Activated CD4-positive, alpha-beta T cell treated with anti-CD3 and anti-CD28 coated beads, Interleukin-2, amount 10 ng/mL, durations not matched to agents 7 days and 5 days (primary cell): ENCODE data around the gene MT1X. TPM values are rescaled to one million over a fixed set of nuclear protein-coding genes. Genes with fewer than 3 reads are reported as not detected.

ENCODE experiments used
- CTCF ChIA-PET: fragments of 350-600 bp; sonication (Branson Sonifier 250); formaldehyde crosslinking; loops from one replicate; lab custom pipeline; 2021; ENCODE audit warnings: antibody characterized with exemption; lab: Charles Lee
- POLR2A ChIA-PET: fragments of 350-600 bp; sonication (Branson Sonifier 250); formaldehyde crosslinking; loops from one replicate; lab custom pipeline; 2021; ENCODE audit warnings: antibody characterized with exemption; lab: Charles Lee
- DNase-seq: peaks from one replicate; pipeline ENCODE4 v3.0.0-alpha.2; 2020
- H3K27ac Mint-ChIP-seq: one replicate; pipeline ENCODE4 v1.8.0; 2021; ENCODE audit warnings: mild to moderate bottlenecking, moderate library complexity, mixed read lengths
- H3K27me3 Mint-ChIP-seq: one replicate; pipeline ENCODE4 v1.8.0; 2021; ENCODE audit warnings: mixed read lengths
- H3K36me3 Mint-ChIP-seq: one replicate; pipeline ENCODE4 v1.8.0; 2021; ENCODE audit warnings: low read depth, mixed read lengths
- H3K4me1 Mint-ChIP-seq: one replicate; pipeline ENCODE4 v1.8.0; 2021; ENCODE audit warnings: mixed read lengths
- H3K4me3 Mint-ChIP-seq: one replicate; pipeline ENCODE4 v1.8.0; 2021; ENCODE audit warnings: mild to moderate bottlenecking, moderate library complexity, mixed read lengths
- H3K9me3 Mint-ChIP-seq: one replicate; pipeline ENCODE4 v1.8.0; 2021; ENCODE audit warnings: mixed read lengths
- total RNA-seq, 2 experiments: library from RNA; stranded (reverse); gene quantifications; one replicate each; pipeline ENCODE4 v1.2.3, GENCODE V29; 2021

The MT1X gene
- total RNA-seq: 10 to 100 TPM; 57.6 to 59.1 TPM

GRCh38 chr16:56681939-56682702 is at the start of gene MT1X:
TSS of gene MT1X (plus strand) at chr16:56682470. CDS start at chr16:56682541, 71 bp downstream.
- ChIA-PET CTCF (interaction anchor here (0.6 to 1.5 kb wide), 6 partner anchors 10 to 27 kb away, joined by 3 to 5 read pairs (median 4); partner anchors contain the start of gene MT1H), POLR2A (interaction anchor here (0.6 kb wide), 1 partner anchor 27 kb away, joined by 3 read pairs; no protein-coding TSS in a partner anchor)
- Mint-ChIP-seq H3K4me3 (peak within 1 kb of the TSS; percentile 95), H3K9me3 (peaks cover 3% of the 10 kb centered on the region), H3K4me1 (peaks cover 26% of the 10 kb centered on the region), H3K27me3 (no peaks in the 10 kb centered on the region), H3K27ac (peak within 1 kb of the TSS; percentile 96), H3K36me3 (peaks cover 5% of the 10 kb centered on the region)
- DNase-seq: peak; percentile 92

- Mint-ChIP-seq H3K27ac (no peak overlapping the region), H3K9me3 (no peaks in the 10 kb centered on the region), H3K36me3 (peaks cover 4% of the 10 kb centered on the region), H3K27me3 (peaks cover 80% of the 10 kb centered on the region), H3K4me1 (peaks cover 33% of the 10 kb centered on the region), H3K4me3 (peak overlapping the region; percentile 34)
- CTCF ChIA-PET: interaction anchor here (0.6 kb wide), 1 partner anchor 1443 kb away, joined by 4 read pairs; no protein-coding TSS in a partner anchor
- no peak for DNase-seq
- POLR2A ChIA-PET: no interaction called here
Observed at GRCh38 chr16:56632848-56633365, 49.4 kb upstream of the MT1X start.

GRCh38 chr16:56633535-56633934 is 48.7 kb upstream of the MT1X start:
- Mint-ChIP-seq H3K4me1 (peaks cover 37% of the 10 kb centered on the region), H3K4me3 (no peak overlapping the region), H3K36me3 (peaks cover 4% of the 10 kb centered on the region), H3K27ac (no peak overlapping the region), H3K27me3 (peaks cover 83% of the 10 kb centered on the region), H3K9me3 (no peaks in the 10 kb centered on the region)
- POLR2A ChIA-PET: no interaction called here
- CTCF ChIA-PET: interaction anchor here (0.6 kb wide), 1 partner anchor 1442 kb away, joined by 4 read pairs; no protein-coding TSS in a partner anchor
- DNase-seq: no peak

- ChIA-PET POLR2A (interaction anchor here (0.6 kb wide), 1 partner anchor 61 kb away, joined by 3 read pairs; no protein-coding TSS in a partner anchor), CTCF (interaction anchor here (0.8 to 1.0 kb wide), 2 partner anchors 9 to 23 kb away, joined by 3 to 6 read pairs; no protein-coding TSS in a partner anchor)
- no peak overlapping the region for H3K27ac Mint-ChIP-seq
- peaks cover 37% of the 10 kb centered on the region for H3K4me1 Mint-ChIP-seq
- no peak for DNase-seq
- H3K27me3 Mint-ChIP-seq: peaks cover 90% of the 10 kb centered on the region
- peaks cover 4% of the 10 kb centered on the region for H3K36me3 Mint-ChIP-seq
- H3K9me3 Mint-ChIP-seq: no peaks in the 10 kb centered on the region
- peak overlapping the region; percentile 63 for H3K4me3 Mint-ChIP-seq
Observed at GRCh38 chr16:56634715-56635440, 47.4 kb upstream of the MT1X start.

GRCh38 chr16:56635441-56635967 is 46.8 kb upstream of the MT1X start:
- no peak overlapping the region for H3K27ac Mint-ChIP-seq
- peaks cover 4% of the 10 kb centered on the region for H3K36me3 Mint-ChIP-seq
- H3K4me3 Mint-ChIP-seq: peak overlapping the region; percentile 22
- no peaks in the 10 kb centered on the region for H3K9me3 Mint-ChIP-seq
- ChIA-PET POLR2A (no interaction called here), CTCF (interaction anchor here (0.8 to 1.6 kb wide), 3 partner anchors 13 to 24 kb away, joined by 3 to 9 read pairs (median 5); no protein-coding TSS in a partner anchor)
- no peak for DNase-seq
- peaks cover 37% of the 10 kb centered on the region for H3K4me1 Mint-ChIP-seq
- peaks cover 90% of the 10 kb centered on the region for H3K27me3 Mint-ChIP-seq

GRCh38 chr16:56636616-56637413 is 45.5 kb upstream of the MT1X start:
- no peak for DNase-seq
- Mint-ChIP-seq H3K27me3 (peaks cover 87% of the 10 kb centered on the region), H3K9me3 (no peaks in the 10 kb centered on the region), H3K4me1 (peaks cover 34% of the 10 kb centered on the region), H3K36me3 (peaks cover 4% of the 10 kb centered on the region), H3K27ac (no peak overlapping the region), H3K4me3 (no peak overlapping the region)
- ChIA-PET POLR2A (no interaction called here), CTCF (interaction anchor here (1.1 to 1.6 kb wide), 4 partner anchors 12 to 19 kb away, joined by 3 to 9 read pairs (median 4); no protein-coding TSS in a partner anchor)

- POLR2A ChIA-PET: no interaction called here
- Mint-ChIP-seq H3K36me3 (peaks cover 4% of the 10 kb centered on the region), H3K9me3 (no peaks in the 10 kb centered on the region), H3K27ac (no peak within 1 kb of the TSS), H3K4me3 (peak within 1 kb of the TSS; percentile 45), H3K27me3 (peaks cover 87% of the 10 kb centered on the region), H3K4me1 (peaks cover 38% of the 10 kb centered on the region)
- DNase-seq: no peak
- CTCF ChIA-PET: no interaction called here
Observed at GRCh38 chr16:56637814-56638750, 44.2 kb upstream of the MT1X start, which contains the start of gene MT1A. TSS of gene MT1A (plus strand) at chr16:56638666. CDS start at chr16:56638739, 73 bp downstream.

- POLR2A ChIA-PET: no interaction called here
- CTCF ChIA-PET: interaction anchor here (1.1 to 1.4 kb wide), 2 partner anchors 9 to 62 kb away, joined by 3 read pairs; no protein-coding TSS in a partner anchor
- H3K4me3 Mint-ChIP-seq: no peak overlapping the region
Observed at GRCh38 chr16:56639045-56639444, 43.2 kb upstream of the MT1X start.

GRCh38 chr16:56640076-56640475 is 42.2 kb upstream of the MT1X start:
- ChIA-PET CTCF (interaction anchor here (1.0 to 1.4 kb wide), 4 partner anchors 10 to 63 kb away, joined by 3 read pairs; no protein-coding TSS in a partner anchor), POLR2A (no interaction called here)
- Mint-ChIP-seq H3K9me3 (no peaks in the 10 kb centered on the region), H3K27me3 (peaks cover 71% of the 10 kb centered on the region), H3K4me1 (peaks cover 49% of the 10 kb centered on the region), H3K27ac (no peak overlapping the region), H3K36me3 (peaks cover 1% of the 10 kb centered on the region), H3K4me3 (no peak overlapping the region)
- DNase-seq: no peak

More at GRCh38 chr16:56639045-56639444, 43.2 kb upstream of the MT1X start:
- Mint-ChIP-seq H3K4me1 (peaks cover 47% of the 10 kb centered on the region), H3K27me3 (peaks cover 78% of the 10 kb centered on the region), H3K36me3 (peaks cover 4% of the 10 kb centered on the region), H3K27ac (no peak overlapping the region), H3K9me3 (no peaks in the 10 kb centered on the region)
- DNase-seq: no peak

GRCh38 chr16:56641166-56641565 is 41.1 kb upstream of the MT1X start:
- no peak overlapping the region for H3K27ac Mint-ChIP-seq
- DNase-seq: no peak
- POLR2A ChIA-PET: interaction anchor here (0.8 kb wide), 1 partner anchor 14 kb away, joined by 4 read pairs; no protein-coding TSS in a partner anchor
- CTCF ChIA-PET: interaction anchor here (1.2 kb wide), 1 partner anchor 15 kb away, joined by 4 read pairs; no protein-coding TSS in a partner anchor
- no peaks in the 10 kb centered on the region for H3K9me3 Mint-ChIP-seq
- H3K36me3 Mint-ChIP-seq: no peaks in the 10 kb centered on the region
- H3K27me3 Mint-ChIP-seq: peaks cover 70% of the 10 kb centered on the region
- H3K4me1 Mint-ChIP-seq: peaks cover 43% of the 10 kb centered on the region
- H3K4me3 Mint-ChIP-seq: no peak overlapping the region
